ENCODE results near the gene UROS.

Gene UROS

DNA sequence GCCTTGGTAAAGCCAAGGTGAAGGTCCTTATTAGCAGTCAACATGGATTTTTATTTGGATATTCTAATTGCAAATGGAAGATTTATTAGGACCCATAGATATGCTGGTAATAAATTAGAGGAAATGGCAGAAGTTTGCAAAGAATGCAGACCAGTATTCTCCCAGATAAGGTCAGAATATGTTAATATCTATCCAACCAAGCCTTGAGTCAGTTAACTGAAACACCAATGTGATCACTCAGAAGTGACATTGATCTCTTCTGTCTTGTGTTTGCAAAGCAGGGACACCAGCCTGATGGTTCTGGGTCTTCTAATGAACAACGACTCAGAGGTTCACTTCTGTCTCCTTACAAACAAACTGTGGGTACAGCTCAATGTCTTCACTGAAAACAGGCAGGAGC, 21.5 kb downstream of the UROS start:
- ATAC-seq (ENCODE audit: insufficient read depth, low read depth) (no peak), DNase-seq (no peak)
- Histone ChIP-seq H3K27me3 (ENCODE audit: insufficient read depth, low read length, poor library complexity) (no peaks in the 10 kb centered on the region), H3K9ac (ENCODE audit: low read depth, low read length) (no peak overlapping the region), H3K27ac (ENCODE audit: low read length) (no peak overlapping the region), H3K9me3 (ENCODE audit: insufficient read depth, low read length, severe bottlenecking) (no peaks in the 10 kb centered on the region), H3K4me3 (ENCODE audit: low read depth in 1 of 2, low read length in 2 of 2) (no peak overlapping the region), H3K79me2 (ENCODE audit: insufficient read depth, low read length) (no peaks in the 10 kb centered on the region), H3K4me1 (ENCODE audit: insufficient read depth, low read length) (no peaks in the 10 kb centered on the region), H3K4me2 (ENCODE audit: insufficient read depth, low read length) (no peak overlapping the region), H4K20me1 (ENCODE audit: insufficient read depth, low read length) (no peaks in the 10 kb centered on the region), H3K36me3 (ENCODE audit: insufficient read depth, low read length) (peaks cover 59% of the 10 kb centered on the region), H2AFZ (ENCODE audit: low read depth, low read length) (no peak overlapping the region)
- TF ChIP-seq EZH2 (IDR thresholded peaks at IDR 0.05; ENCODE audit: borderline replicate concordance, low read depth, low read length, severe bottlenecking), result no peak
- TF ChIP-seq, protein P1, sequence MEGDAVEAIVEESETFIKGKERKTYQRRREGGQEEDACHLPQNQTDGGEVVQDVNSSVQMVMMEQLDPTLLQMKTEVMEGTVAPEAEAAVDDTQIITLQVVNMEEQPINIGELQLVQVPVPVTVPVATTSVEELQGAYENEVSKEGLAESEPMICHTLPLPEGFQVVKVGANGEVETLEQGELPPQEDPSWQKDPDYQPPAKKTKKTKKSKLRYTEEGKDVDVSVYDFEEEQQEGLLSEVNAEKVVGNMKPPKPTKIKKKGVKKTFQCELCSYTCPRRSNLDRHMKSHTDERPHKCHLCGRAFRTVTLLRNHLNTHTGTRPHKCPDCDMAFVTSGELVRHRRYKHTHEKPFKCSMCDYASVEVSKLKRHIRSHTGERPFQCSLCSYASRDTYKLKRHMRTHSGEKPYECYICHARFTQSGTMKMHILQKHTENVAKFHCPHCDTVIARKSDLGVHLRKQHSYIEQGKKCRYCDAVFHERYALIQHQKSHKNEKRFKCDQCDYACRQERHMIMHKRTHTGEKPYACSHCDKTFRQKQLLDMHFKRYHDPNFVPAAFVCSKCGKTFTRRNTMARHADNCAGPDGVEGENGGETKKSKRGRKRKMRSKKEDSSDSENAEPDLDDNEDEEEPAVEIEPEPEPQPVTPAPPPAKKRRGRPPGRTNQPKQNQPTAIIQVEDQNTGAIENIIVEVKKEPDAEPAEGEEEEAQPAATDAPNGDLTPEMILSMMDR (IDR thresholded peaks at IDR 0.05; ENCODE audit: borderline replicate concordance, extremely low read depth, low read length, poor library complexity, severe bottlenecking), result no peak

DNA sequence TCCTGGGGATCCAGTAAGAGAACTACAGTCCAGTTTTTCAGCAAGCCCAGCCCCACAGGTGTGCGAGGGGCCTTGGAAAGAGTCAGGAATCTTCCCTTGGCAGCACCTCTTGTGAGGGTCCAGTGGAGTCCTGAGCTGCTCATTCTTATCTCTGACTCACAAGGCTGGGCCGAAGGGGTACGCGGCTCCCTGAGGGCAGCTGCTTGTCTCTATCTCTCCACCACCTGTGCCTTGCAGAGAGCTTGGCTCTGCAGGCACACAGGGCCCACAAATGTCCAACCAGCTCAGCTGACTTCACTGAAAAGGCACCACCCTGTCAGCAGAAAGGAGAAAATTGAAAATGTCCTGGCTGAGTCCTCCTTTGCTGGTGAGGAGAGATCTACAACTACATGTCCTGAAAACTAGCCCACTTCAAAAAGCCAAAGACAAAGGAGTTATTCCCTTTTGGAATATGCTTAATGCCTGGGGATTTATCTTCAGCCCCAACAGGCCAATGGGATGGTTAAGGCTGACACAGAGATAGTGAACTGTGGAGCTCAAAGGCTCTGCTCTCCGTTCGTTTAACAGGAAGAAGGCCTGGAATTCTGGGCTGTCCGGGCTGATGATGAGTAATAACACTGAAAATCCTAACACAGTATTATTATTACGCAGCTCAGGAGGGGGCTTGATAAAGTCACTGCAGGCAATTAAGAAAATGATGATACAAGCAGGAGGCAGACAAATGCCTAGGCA, 23.4 kb downstream of the UROS start:
- DNase-seq, result no peak
- Histone ChIP-seq H3K9ac (ENCODE audit: low read depth, low read length) (no peak overlapping the region), H2AFZ (ENCODE audit: low read depth, low read length) (no peak overlapping the region), H3K27me3 (ENCODE audit: insufficient read depth, low read length, poor library complexity) (no peaks in the 10 kb centered on the region), H3K9me3 (ENCODE audit: insufficient read depth, low read length, severe bottlenecking) (no peaks in the 10 kb centered on the region), H3K4me2 (ENCODE audit: insufficient read depth, low read length) (no peak overlapping the region), H3K4me3 (ENCODE audit: low read depth in 1 of 2, low read length in 2 of 2) (no peak overlapping the region), H4K20me1 (ENCODE audit: insufficient read depth, low read length) (no peaks in the 10 kb centered on the region), H3K79me2 (ENCODE audit: insufficient read depth, low read length) (no peaks in the 10 kb centered on the region), H3K27ac (ENCODE audit: low read length) (no peak overlapping the region), H3K36me3 (ENCODE audit: insufficient read depth, low read length) (peaks cover 55% of the 10 kb centered on the region), H3K4me1 (ENCODE audit: insufficient read depth, low read length) (no peaks in the 10 kb centered on the region)
- no peak for ATAC-seq (ENCODE audit: insufficient read depth, low read depth)
- TF ChIP-seq EZH2 (IDR thresholded peaks at IDR 0.05; ENCODE audit: borderline replicate concordance, low read depth, low read length, severe bottlenecking), result no peak
- TF ChIP-seq, protein P1 (IDR thresholded peaks at IDR 0.05; ENCODE audit: borderline replicate concordance, extremely low read depth, low read length, poor library complexity, severe bottlenecking), result no peak

DNA sequence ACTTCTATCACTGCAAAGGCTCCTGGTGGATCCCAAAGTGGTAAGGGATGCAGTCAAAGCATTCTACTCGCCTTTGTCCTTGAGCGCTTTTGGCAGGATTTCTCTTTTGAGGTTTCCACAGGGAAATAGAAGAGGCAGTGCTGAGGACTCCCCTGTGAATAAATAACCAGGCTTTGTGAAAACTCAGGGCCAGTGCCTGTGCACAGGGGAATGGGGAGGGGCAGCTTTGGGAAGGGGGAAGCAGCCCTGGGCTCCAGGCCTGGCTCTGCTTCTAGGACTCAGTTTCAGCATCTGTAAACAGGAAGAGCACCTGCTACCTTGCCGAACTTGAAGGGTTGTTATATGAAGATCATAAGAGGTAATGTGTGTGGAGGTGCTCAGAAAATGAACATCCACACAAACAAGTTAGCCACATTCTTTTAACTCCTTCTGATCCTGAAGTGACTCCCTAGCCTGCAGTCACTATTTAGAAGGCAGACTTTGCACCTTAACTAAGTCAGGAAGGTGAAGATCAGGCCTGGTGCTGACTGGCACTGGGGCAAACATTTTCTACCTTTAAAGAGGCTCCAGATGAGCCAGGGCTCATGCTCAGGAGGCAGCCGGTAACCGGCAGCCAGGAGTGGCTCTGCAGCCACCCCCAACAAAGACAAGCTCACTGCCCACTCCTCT, 24.9 kb downstream of the UROS start:
- H3K4me3 ChIP-seq (ENCODE audit: low read depth in 1 of 2, low read length in 2 of 2), result no peak overlapping the region
- H3K4me1 ChIP-seq (ENCODE audit: insufficient read depth, low read length), result no peaks in the 10 kb centered on the region
- H3K36me3 ChIP-seq (ENCODE audit: insufficient read depth, low read length), result peaks cover 58% of the 10 kb centered on the region
- no peaks in the 10 kb centered on the region for H4K20me1 ChIP-seq (ENCODE audit: insufficient read depth, low read length)
- H3K4me2 ChIP-seq (ENCODE audit: insufficient read depth, low read length), result no peak overlapping the region
- H2AFZ ChIP-seq (ENCODE audit: low read depth, low read length), result no peak overlapping the region
- DNase-seq (no peak), ATAC-seq (ENCODE audit: insufficient read depth, low read depth) (no peak)
- TF ChIP-seq EZH2 (IDR thresholded peaks at IDR 0.05; ENCODE audit: borderline replicate concordance, low read depth, low read length, severe bottlenecking), result no peak
- TF ChIP-seq, protein P1 (IDR thresholded peaks at IDR 0.05; ENCODE audit: borderline replicate concordance, extremely low read depth, low read length, poor library complexity, severe bottlenecking), result no peak
- no peaks in the 10 kb centered on the region for H3K79me2 ChIP-seq (ENCODE audit: insufficient read depth, low read length)
- H3K27ac ChIP-seq (ENCODE audit: low read length), result no peak overlapping the region
- no peaks in the 10 kb centered on the region for H3K27me3 ChIP-seq (ENCODE audit: insufficient read depth, low read length, poor library complexity)
- H3K9ac ChIP-seq (ENCODE audit: low read depth, low read length), result no peak overlapping the region
- H3K9me3 ChIP-seq (ENCODE audit: insufficient read depth, low read length, severe bottlenecking), result no peaks in the 10 kb centered on the region
